ENCODE results near the gene JDP2. TPM values are rescaled to one million over a fixed set of nuclear protein-coding genes. Genes with fewer than 3 reads are reported as not detected.

JDP2 gene
- total RNA-seq, 6 experiments from 2014 or later = 48.0 to 67.8 (median 61.8) TPM

DNA sequence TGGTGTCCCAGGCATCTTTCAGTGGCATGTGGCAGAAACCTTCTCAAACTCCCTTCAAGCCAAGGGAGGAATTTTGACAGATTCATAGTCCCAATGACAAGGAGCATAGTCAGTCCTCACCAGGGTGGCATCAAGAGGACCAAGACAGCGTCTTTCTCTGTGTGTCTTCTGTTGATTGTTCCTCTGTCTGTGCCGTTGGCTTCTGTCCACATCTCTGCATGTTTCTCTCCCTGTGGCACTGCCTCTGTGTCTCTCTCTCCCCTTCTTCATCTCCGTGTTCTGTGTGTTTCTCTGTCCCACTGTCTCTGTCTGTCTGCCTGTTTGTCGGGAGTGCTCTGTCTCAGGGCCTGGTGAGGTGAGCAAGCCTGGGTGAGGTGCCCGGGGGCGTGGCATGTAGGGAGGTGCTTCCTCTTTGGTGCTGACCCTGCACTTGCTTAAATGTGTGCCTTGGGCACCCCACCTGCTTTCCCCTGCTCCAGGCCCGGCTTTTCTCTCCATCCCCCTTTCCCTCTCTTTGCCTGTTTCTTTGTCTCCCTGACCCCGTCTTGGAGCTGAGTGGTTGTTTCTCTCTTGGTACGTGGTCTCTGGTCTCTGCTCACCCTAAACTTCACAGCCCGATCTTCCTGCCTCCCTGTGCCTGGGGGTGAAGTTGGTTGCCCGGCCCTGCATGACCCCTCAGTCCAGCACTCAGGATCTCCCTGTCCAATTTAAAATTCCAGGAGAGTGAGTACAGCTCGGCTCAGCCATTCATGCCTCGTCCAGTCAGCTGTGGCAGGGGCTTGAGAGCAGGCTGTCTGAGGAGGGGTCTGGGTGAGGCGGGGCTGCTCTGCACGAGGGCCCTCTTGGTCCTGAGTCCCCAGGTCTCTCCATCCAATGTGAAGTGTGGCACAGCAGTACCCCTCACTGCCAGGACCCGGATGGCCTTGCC, 28.5 kb downstream of the JDP2 start:
- H3K36me3 Mint-ChIP-seq (ENCODE audit: low read depth) = peaks cover 20% of the 10 kb centered on the region
- no peaks in the 10 kb centered on the region for H3K9me3 Mint-ChIP-seq
- peaks cover 1% of the 10 kb centered on the region for H3K27me3 Mint-ChIP-seq (ENCODE audit: insufficient read depth)
- DNase-seq = no peak
- peaks cover 64% of the 10 kb centered on the region for H3K4me1 Mint-ChIP-seq (ENCODE audit: low read depth)
- H3K27ac Mint-ChIP-seq = peak overlapping the region; percentile 53
- TF ChIP-seq, protein P1, sequence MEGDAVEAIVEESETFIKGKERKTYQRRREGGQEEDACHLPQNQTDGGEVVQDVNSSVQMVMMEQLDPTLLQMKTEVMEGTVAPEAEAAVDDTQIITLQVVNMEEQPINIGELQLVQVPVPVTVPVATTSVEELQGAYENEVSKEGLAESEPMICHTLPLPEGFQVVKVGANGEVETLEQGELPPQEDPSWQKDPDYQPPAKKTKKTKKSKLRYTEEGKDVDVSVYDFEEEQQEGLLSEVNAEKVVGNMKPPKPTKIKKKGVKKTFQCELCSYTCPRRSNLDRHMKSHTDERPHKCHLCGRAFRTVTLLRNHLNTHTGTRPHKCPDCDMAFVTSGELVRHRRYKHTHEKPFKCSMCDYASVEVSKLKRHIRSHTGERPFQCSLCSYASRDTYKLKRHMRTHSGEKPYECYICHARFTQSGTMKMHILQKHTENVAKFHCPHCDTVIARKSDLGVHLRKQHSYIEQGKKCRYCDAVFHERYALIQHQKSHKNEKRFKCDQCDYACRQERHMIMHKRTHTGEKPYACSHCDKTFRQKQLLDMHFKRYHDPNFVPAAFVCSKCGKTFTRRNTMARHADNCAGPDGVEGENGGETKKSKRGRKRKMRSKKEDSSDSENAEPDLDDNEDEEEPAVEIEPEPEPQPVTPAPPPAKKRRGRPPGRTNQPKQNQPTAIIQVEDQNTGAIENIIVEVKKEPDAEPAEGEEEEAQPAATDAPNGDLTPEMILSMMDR (IDR thresholded peaks at IDR 0.05) = no peak
- H3K4me3 Mint-ChIP-seq = peak overlapping the region; percentile 12; the same call in 1 of the 2 replicates

DNA sequence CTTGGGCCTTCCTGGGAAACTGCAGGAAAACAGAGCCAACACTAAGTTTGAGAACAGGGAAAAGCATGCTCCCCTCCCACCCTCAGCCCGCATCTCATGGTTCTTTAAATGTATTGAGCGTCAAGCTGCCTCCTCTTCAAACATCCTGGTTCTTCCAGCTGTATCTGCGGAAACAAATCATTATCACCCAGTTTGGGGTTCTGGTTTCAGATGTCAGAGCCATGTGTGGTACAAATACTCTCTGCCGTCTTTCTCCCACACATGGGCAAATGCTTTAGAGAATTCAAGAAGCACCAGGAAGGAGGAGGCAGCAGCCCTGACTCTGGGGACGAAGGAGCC, 29.1 kb downstream of the JDP2 start:
- TF ChIP-seq, protein P1 (IDR thresholded peaks at IDR 0.05) = no peak
- Mint-ChIP-seq H3K36me3 (ENCODE audit: low read depth) (peaks cover 21% of the 10 kb centered on the region), H3K4me3 (no peak overlapping the region), H3K27ac (no peak overlapping the region; the same call in 1 of the 2 replicates), H3K9me3 (no peaks in the 10 kb centered on the region), H3K27me3 (ENCODE audit: insufficient read depth) (peaks cover 1% of the 10 kb centered on the region), H3K4me1 (ENCODE audit: low read depth) (peaks cover 60% of the 10 kb centered on the region)
- no peak for DNase-seq

DNA sequence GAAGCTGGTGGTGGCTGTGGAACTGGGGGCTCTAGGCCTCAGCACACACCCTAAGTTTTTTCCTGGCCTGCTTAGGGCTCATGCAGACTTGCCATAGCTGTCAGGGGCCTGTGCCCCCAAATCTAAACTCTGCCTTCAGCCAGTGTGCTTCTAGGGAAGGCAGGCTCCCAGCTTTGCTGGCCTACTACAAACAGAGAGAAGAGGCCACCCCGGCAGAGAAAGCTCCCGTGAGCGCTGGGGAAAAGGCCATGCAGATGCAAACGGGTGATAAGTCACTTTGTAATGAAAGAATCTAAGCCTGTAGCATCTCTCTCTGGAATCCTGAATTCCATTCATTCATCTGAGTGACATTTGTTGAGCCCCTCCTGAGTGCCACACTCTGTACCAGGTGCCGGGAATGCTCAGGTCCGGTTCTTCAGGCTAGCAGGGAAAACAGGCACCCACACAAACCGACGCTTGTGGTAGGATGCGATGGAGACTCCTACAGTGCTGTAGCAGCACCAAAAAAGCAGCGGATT, 29.9 kb downstream of the JDP2 start:
- peaks cover 28% of the 10 kb centered on the region for H3K36me3 Mint-ChIP-seq (ENCODE audit: low read depth)
- H3K27ac Mint-ChIP-seq = no peak overlapping the region
- peaks cover 52% of the 10 kb centered on the region for H3K4me1 Mint-ChIP-seq (ENCODE audit: low read depth)
- H3K9me3 Mint-ChIP-seq = no peaks in the 10 kb centered on the region
- no peak for DNase-seq
- H3K27me3 Mint-ChIP-seq (ENCODE audit: insufficient read depth) = peaks cover 1% of the 10 kb centered on the region
- no peak overlapping the region for H3K4me3 Mint-ChIP-seq
- TF ChIP-seq, protein P1 (IDR thresholded peaks at IDR 0.05) = no peak

GRCh38 chr14:75458305-75458704, 30.5 kb downstream of the JDP2 start:
- Mint-ChIP-seq H3K36me3 (ENCODE audit: low read depth) (peaks cover 33% of the 10 kb centered on the region), H3K9me3 (no peaks in the 10 kb centered on the region), H3K4me1 (ENCODE audit: low read depth) (peaks cover 46% of the 10 kb centered on the region), H3K27me3 (ENCODE audit: insufficient read depth) (peaks cover 1% of the 10 kb centered on the region), H3K27ac (peak overlapping the region; percentile 33; the same call in 1 of the 2 replicates), H3K4me3 (no peak overlapping the region)
- DNase-seq = no peak
- TF ChIP-seq, protein P1 (IDR thresholded peaks at IDR 0.05) = no peak

DNA sequence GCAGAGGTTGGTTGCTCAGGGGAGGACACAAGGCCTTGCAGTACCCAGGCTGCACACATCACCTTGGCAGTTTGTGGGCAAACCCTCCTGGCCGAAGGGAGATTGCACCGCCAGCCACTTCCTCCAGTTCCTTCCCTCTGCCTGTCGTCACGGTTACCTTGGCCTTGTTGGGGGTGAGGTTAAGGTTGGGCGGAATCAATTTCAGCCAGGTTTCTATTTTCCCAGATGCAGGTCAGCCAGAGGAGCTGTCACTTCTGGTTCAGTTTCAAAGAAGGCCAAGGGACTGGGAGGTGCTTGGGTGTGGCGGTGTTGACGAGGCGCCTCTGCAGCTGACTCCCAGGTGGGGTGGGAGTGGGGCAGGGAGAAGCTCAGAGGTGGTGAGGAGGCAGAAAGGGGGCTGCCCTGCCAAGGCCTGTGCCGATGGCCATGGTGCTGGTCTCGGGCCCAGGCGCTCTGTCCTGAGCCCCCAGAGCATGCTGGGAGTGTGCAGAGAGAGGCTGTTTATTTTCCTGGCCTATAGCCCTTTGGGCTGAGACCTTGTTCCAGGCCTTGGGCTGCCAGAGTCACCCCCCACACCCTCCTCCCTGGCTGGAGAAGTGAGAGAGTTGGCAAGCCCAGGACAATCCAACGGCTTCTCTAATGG, 31.4 kb downstream of the JDP2 start:
- H3K9me3 Mint-ChIP-seq = no peaks in the 10 kb centered on the region
- peak overlapping the region; percentile 33; the same call in 1 of the 2 replicates for H3K27ac Mint-ChIP-seq
- TF ChIP-seq, protein P1 (IDR thresholded peaks at IDR 0.05) = no peak
- peaks cover 37% of the 10 kb centered on the region for H3K4me1 Mint-ChIP-seq (ENCODE audit: low read depth)
- no peak for DNase-seq
- no peaks in the 10 kb centered on the region; the same call in 1 of the 2 replicates for H3K27me3 Mint-ChIP-seq (ENCODE audit: insufficient read depth)
- H3K4me3 Mint-ChIP-seq = no peak overlapping the region
- peaks cover 33% of the 10 kb centered on the region for H3K36me3 Mint-ChIP-seq (ENCODE audit: low read depth)

Measured in HFFc6 (cell line).